DMS 273 (cell line): ENCODE results near the gene TRPM3.

Experiments
- DNase-seq: peaks from one replicate; lab custom pipeline; 2025; ENCODE audit not compliant: unreplicated experiment; lab: John Stamatoyannopoulos, UW

TRPM3 gene

GRCh38 chr9:70498866-70499265 lies 622.6 kb downstream of the TRPM3 start:
- DNase-seq, result no peak

GRCh38 chr9:70496244-70496643 lies 625.2 kb downstream of the TRPM3 start:
- DNase-seq, result no peak

- no peak for DNase-seq
These were observed 625.9 kb downstream of the TRPM3 start for GRCh38 chr9:70495514-70495913.

GRCh38 chr9:70494221-70494620 lies 627.2 kb downstream of the TRPM3 start:
- no peak for DNase-seq

GRCh38 chr9:70493029-70493428 lies 628.4 kb downstream of the TRPM3 start:
- no peak for DNase-seq

- peak; percentile 15 for DNase-seq
These were observed 629.1 kb downstream of the TRPM3 start for GRCh38 chr9:70492319-70492777.

GRCh38 chr9:70491426-70492318 lies 629.7 kb downstream of the TRPM3 start:
- no peak for DNase-seq

- DNase-seq, result peak; percentile 9
These were observed 630.9 kb downstream of the TRPM3 start for GRCh38 chr9:70490478-70490877.

GRCh38 chr9:70488793-70489105 lies 632.7 kb downstream of the TRPM3 start:
- DNase-seq, result no peak

GRCh38 chr9:70488098-70488792 lies 633.2 kb downstream of the TRPM3 start:
- no peak for DNase-seq

GRCh38 chr9:70486127-70486526 lies 635.3 kb downstream of the TRPM3 start:
- DNase-seq, result no peak

GRCh38 chr9:70485273-70485858 lies 636.1 kb downstream of the TRPM3 start:
- no peak for DNase-seq

- peak; percentile 79 for DNase-seq
These were observed 636.9 kb downstream of the TRPM3 start for GRCh38 chr9:70484232-70485130.

- no peak for DNase-seq
These were observed 640.0 kb downstream of the TRPM3 start for GRCh38 chr9:70481471-70481870.

- DNase-seq, result peak; percentile 78
These were observed 640.9 kb downstream of the TRPM3 start for GRCh38 chr9:70480405-70480980.

- DNase-seq, result peak; percentile 82
These were observed 641.5 kb downstream of the TRPM3 start for GRCh38 chr9:70479880-70480291.
